ENCODE measurements around the gene FBXO9.

DNA sequence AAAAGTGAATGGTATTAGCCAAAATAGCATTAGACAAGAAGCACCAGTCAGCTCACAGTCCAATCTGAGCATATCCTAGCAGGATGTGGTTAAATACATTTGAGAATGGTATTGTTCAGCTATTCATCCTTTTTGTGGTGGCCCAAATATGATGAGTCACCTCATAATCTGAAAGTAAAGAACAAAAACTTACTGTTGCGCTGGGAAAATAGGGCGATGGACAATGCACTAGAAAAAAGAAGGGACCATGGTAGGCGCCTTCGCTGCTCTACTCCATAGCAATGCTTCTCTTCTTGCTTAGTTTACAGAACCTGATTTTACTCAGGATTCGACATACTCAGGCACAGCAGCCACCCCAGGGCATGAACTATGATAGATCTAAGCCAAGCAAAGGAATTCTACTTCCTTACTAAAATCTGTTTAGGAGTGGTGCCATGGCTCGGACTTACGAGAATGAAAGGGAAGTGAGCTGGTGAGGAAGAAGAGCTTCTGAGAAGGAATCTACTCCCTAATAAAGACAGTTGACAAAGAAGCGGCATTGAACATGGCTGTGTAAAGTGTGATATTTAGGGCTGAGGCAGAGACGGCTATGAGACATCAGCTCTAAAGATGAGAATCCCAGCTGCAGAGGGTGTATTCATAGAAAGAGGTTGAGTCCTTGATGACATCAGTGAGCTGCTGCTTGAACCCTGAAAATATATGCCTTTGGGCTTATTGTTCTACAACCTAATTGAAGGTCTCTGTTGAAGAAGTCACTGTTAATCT lies 16.6 kb upstream of the FBXO9 start:
- TF ChIP-seq SREBF2 (IDR thresholded peaks at IDR 0.05) (no peak), CTCF (IDR thresholded peaks at IDR 0.05) (no peak), RCOR1 (IDR thresholded peaks at IDR 0.05; ENCODE audit: low read depth, low read length) (no peak), POLR2A (IDR thresholded peaks at IDR 0.05; ENCODE audit: low read length) (no peak), JUNB (IDR thresholded peaks at IDR 0.05) (no peak), MAFK (IDR thresholded peaks at IDR 0.05; ENCODE audit: partially characterized antibody) (peak; percentile 48), RARB (CRISPR knock-in tag; IDR thresholded peaks at IDR 0.05) (no peak)
- TF ChIP-seq, protein P1, sequence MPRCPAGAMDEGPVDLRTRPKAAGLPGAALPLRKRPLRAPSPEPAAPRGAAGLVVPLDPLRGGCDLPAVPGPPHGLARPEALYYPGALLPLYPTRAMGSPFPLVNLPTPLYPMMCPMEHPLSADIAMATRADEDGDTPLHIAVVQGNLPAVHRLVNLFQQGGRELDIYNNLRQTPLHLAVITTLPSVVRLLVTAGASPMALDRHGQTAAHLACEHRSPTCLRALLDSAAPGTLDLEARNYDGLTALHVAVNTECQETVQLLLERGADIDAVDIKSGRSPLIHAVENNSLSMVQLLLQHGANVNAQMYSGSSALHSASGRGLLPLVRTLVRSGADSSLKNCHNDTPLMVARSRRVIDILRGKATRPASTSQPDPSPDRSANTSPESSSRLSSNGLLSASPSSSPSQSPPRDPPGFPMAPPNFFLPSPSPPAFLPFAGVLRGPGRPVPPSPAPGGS (IDR thresholded peaks at IDR 0.05): no peak
